Body of pancreas (tissue), 4 donors: Measurements from ENCODE around the gene PLGLB2.
"Not testable (repeated sequence)": the region's sequence is repeated elsewhere in the genome, so short reads cannot be mapped to it uniquely, and the experiment has no call there.

Source experiments
- CTCF ChIP-seq, 7 experiments: fragments of 450-650 bp in 4 of 7; fragments of 200-600 bp in 3 of 7; sonication (generic) in 3 of 7; IDR thresholded peaks; one replicate each; pipeline ENCODE4 v1.5.1; 2016 to 2019; ENCODE audit warnings: antibody characterized with exemption in 7 of 7
- POLR2A ChIP-seq, 3 donors: fragments of 450-650 bp; IDR thresholded peaks; one replicate each; pipeline ENCODE4 v1.6.1; 2016; ENCODE audit warnings: antibody characterized with exemption in 3 of 3, mild to moderate bottlenecking in 2 of 3

DNA sequence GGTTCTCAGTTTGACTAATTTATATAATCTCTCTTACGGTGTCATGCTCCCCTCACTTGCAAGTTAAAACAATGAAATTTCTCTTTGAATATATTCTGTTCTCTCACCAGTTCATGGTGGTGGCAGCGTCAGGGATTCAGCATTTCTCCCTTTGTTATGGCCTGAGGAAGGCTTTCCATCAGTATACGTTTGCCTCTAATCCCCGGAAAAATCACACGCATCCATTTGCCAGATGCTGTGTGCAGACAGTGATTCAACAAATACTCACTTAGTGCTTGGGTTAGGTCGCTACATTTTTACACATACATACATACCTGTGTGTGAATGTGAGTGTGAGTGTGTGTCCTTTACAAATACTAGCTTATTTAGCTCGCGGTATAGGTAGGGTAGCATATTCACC is 637 bp downstream of the PLGLB2 start:
- not testable (repeated sequence) for TF ChIP-seq CTCF, POLR2A (IDR thresholded peaks at IDR 0.05)
